ENCODE results near the gene FAM78A. TPM values are rescaled to one million over a fixed set of nuclear protein-coding genes. Genes with fewer than 3 reads are reported as not detected.

The FAM78A gene
- total and polyA plus RNA-seq, 10 donors = 17.0 to 40.3 (median 28.5) TPM

- intact Hi-C loops (cut with DNase I; ENCODE audit: low total_unique reads) = no loop called here
- Histone ChIP-seq H3K4me3 (peak overlapping the region; percentile 78 to 96 (median 88)), H3K9me3 (no peaks in the 10 kb centered on the region), H3K27me3 (replicated peaks in 1 of 7) (peaks cover 0 to 35% (median 21%) of the 10 kb centered on the region in 7 donors), H3K27ac (peak overlapping the region; percentile 74 to 97 (median 90)), H3K4me1 (peaks cover 7 to 81% (median 47%) of the 10 kb centered on the region in 6 donors), H3K36me3 (no peaks in the 10 kb centered on the region)
- peak; percentile 93 for DNase-seq
- TF ChIP-seq POLR2AphosphoS5 (IDR thresholded peaks at IDR 0.05) (peak in 2 of 3 donors; percentile 72 to 80), POLR2A (IDR thresholded peaks at IDR 0.05) (no peak)
- 8 to 12% (median 9%) methylated on average over 28 to 59 of the region's 59 CpGs for WGBS, 5 donors
These were observed 1.8 kb upstream of the FAM78A start for GRCh38 chr9:131277910-131278701.

GRCh38 chr9:131277287-131277909 lies 1.1 kb upstream of the FAM78A start:
- peak; percentile 91 for DNase-seq
- TF ChIP-seq, protein P1, sequence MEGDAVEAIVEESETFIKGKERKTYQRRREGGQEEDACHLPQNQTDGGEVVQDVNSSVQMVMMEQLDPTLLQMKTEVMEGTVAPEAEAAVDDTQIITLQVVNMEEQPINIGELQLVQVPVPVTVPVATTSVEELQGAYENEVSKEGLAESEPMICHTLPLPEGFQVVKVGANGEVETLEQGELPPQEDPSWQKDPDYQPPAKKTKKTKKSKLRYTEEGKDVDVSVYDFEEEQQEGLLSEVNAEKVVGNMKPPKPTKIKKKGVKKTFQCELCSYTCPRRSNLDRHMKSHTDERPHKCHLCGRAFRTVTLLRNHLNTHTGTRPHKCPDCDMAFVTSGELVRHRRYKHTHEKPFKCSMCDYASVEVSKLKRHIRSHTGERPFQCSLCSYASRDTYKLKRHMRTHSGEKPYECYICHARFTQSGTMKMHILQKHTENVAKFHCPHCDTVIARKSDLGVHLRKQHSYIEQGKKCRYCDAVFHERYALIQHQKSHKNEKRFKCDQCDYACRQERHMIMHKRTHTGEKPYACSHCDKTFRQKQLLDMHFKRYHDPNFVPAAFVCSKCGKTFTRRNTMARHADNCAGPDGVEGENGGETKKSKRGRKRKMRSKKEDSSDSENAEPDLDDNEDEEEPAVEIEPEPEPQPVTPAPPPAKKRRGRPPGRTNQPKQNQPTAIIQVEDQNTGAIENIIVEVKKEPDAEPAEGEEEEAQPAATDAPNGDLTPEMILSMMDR (IDR thresholded peaks at IDR 0.05 in 8 of 11, conservative IDR thresholded peaks at IDR 0.05 in 3 of 11) = peak in 2 of 11 experiments; percentile 16 to 25
- TF ChIP-seq POLR2A (IDR thresholded peaks at IDR 0.05) = no peak
- TF ChIP-seq POLR2AphosphoS5 (IDR thresholded peaks at IDR 0.05) = no peak
- Histone ChIP-seq H3K27ac (peak overlapping the region; percentile 74 to 97 (median 90)), H3K4me1 (peaks cover 9 to 81% (median 47%) of the 10 kb centered on the region in 6 donors), H3K9me3 (no peaks in the 10 kb centered on the region), H3K27me3 (replicated peaks in 1 of 7) (peaks cover 0 to 28% (median 14%) of the 10 kb centered on the region in 7 donors), H3K4me3 (peak overlapping the region; percentile 78 to 96 (median 88)), H3K36me3 (no peaks in the 10 kb centered on the region)
- intact Hi-C loops (cut with DNase I; ENCODE audit: low total_unique reads) = no loop called here
- WGBS, 5 donors = 0 to 1% (median 1%) methylated on average over 6 to 78 of the region's 78 CpGs

- WGBS, 5 donors = 0 to 5% (median 1%) methylated on average over 4 to 60 of the region's 60 CpGs; no CpG with 5 or more reads in 1 of the 5 donors
- H3K4me1 ChIP-seq = peaks cover 14 to 81% (median 49%) of the 10 kb centered on the region in 6 donors
These were observed 579 bp upstream of the FAM78A start for GRCh38 chr9:131276891-131277286.

GRCh38 chr9:131275332-131276093 lies 797 bp downstream of the FAM78A start:
- no peaks in the 10 kb centered on the region for H3K9me3 ChIP-seq
- H3K4me3 ChIP-seq = peak overlapping the region; percentile 78 to 96 (median 88)
- peaks cover 26 to 89% (median 63%) of the 10 kb centered on the region in 6 donors for H3K4me1 ChIP-seq
- peak; percentile 88 for DNase-seq
- H3K36me3 ChIP-seq = no peaks in the 10 kb centered on the region
- peak overlapping the region; percentile 66 to 97 (median 90) for H3K27ac ChIP-seq
- H3K27me3 ChIP-seq (replicated peaks in 1 of 7) = peaks cover 0 to 10% (median 0%) of the 10 kb centered on the region in 7 donors
- TF ChIP-seq POLR2A (IDR thresholded peaks at IDR 0.05) (no peak), POLR2AphosphoS5 (IDR thresholded peaks at IDR 0.05) (peak; percentile 18 to 56 (median 37))
- TF ChIP-seq, protein P1 (IDR thresholded peaks at IDR 0.05 in 8 of 11, conservative IDR thresholded peaks at IDR 0.05 in 3 of 11) = peak in 6 of 11 experiments; percentile 5 to 48 (median 40)
- 17 to 55% (median 22%) methylated on average over 24 to 29 of the region's 29 CpGs for WGBS, 5 donors
- intact Hi-C loops (cut with DNase I; ENCODE audit: low total_unique reads) = no loop called here

More at GRCh38 chr9:131276891-131277286, 579 bp upstream of the FAM78A start:
- TF ChIP-seq POLR2A (IDR thresholded peaks at IDR 0.05) (no peak), POLR2AphosphoS5 (IDR thresholded peaks at IDR 0.05) (no peak)
- TF ChIP-seq, protein P1 (IDR thresholded peaks at IDR 0.05 in 8 of 11, conservative IDR thresholded peaks at IDR 0.05 in 3 of 11) = no peak
- Histone ChIP-seq H3K36me3 (no peaks in the 10 kb centered on the region), H3K9me3 (no peaks in the 10 kb centered on the region), H3K27ac (peak overlapping the region; percentile 74 to 97 (median 90)), H3K4me3 (peak overlapping the region; percentile 78 to 96 (median 88)), H3K27me3 (replicated peaks in 1 of 7) (peaks cover 0 to 23% (median 9%) of the 10 kb centered on the region in 7 donors)
- no peak for DNase-seq
- intact Hi-C loops (cut with DNase I; ENCODE audit: low total_unique reads) = no loop called here

All from spleen (tissue), 11 donors.